H1 (cell line): Measurements from ENCODE around the gene SLC25A21. TPM values are rescaled to one million over a fixed set of nuclear protein-coding genes. Genes with fewer than 3 reads are reported as not detected.

Experiments
- CTCF ChIA-PET: fragments of 300-600 bp; sonication (Branson Sonifier 250); formaldehyde crosslinking; loops from one replicate; lab custom pipeline; 2021; ENCODE audit not compliant: partially characterized antibody; lab: Charles Lee
- POLR2A ChIA-PET: fragments of 300-600 bp; sonication (Branson Sonifier 250); formaldehyde crosslinking; loops from one replicate; lab custom pipeline; 2021; ENCODE audit warnings: inconsistent platforms; ENCODE audit not compliant: partially characterized antibody; lab: Charles Lee
- DNase-seq, 2 experiments: peaks; one replicate each; pipeline versions ENCODE4 v3.0.0 to v3.0.0-alpha.2; 2010 to 2022; ENCODE audit warnings: low spot score in 2 of 2, low read depth in 1 of 2, mixed read lengths in 1 of 2
- FAIRE-seq: peaks from 2 replicates; lab custom pipeline; 2011; peaks lifted over from hg19 to GRCh38; lab: Jason Lieb, UNC
- H2AFZ ChIP-seq: 2 replicates; pipeline ENCODE4 v1.8.1; 2012; ENCODE audit warnings: low read length, inconsistent platforms
- H2AK5ac ChIP-seq: 2 replicates; pipeline ENCODE4 v1.6.1; 2013; ENCODE audit warnings: low read depth, low read length
- H2BK120ac ChIP-seq: replicated peaks from 2 replicates; pipeline ENCODE3; 2013; ENCODE audit warnings: low read depth, low read length, inconsistent platforms
- H2BK12ac ChIP-seq: 2 replicates; pipeline ENCODE4 v1.6.1; 2013; ENCODE audit warnings: low read depth, low read length
- H2BK15ac ChIP-seq: 2 replicates; pipeline ENCODE4 v1.6.1; 2013; ENCODE audit warnings: low read length
- H2BK20ac ChIP-seq: 2 replicates; pipeline ENCODE4 v1.6.1; 2013; ENCODE audit warnings: low read length
- H2BK5ac ChIP-seq: 2 replicates; pipeline ENCODE4 v1.6.1; 2013; ENCODE audit warnings: low read depth, low read length
- H3K14ac ChIP-seq: 2 replicates; pipeline ENCODE4 v1.6.1; 2013; ENCODE audit warnings: inconsistent platforms; ENCODE audit not compliant: insufficient read length
- H3K18ac ChIP-seq: 2 replicates; pipeline ENCODE4 v1.6.1; 2013; ENCODE audit warnings: low read length; ENCODE audit errors: extremely low read depth
- H3K23ac ChIP-seq: 2 replicates; pipeline ENCODE4 v1.6.1; 2013; ENCODE audit warnings: inconsistent platforms; ENCODE audit not compliant: insufficient read length
- H3K23me2 ChIP-seq: 2 replicates; pipeline ENCODE4 v1.6.1; 2013; ENCODE audit warnings: low read depth, low read length
- H3K27ac ChIP-seq: 2 replicates; pipeline ENCODE4 v1.6.1; 2011; ENCODE audit warnings: low read depth, low read length, inconsistent platforms
- H3K27me3 ChIP-seq, 4 experiments: replicated peaks in 1 of 4; 1 replicate in 1 of 4; 2 replicates in 3 of 4; pipeline versions ENCODE4 v1.6.1 to v1.8.1; 2011 to 2013; ENCODE audit warnings: low read length in 3 of 4, mild to moderate bottlenecking in 3 of 4, inconsistent platforms in 2 of 4, mixed read lengths in 2 of 4, moderate library complexity in 1 of 4; ENCODE audit not compliant: control insufficient read depth in 3 of 4, insufficient read depth in 3 of 4; ENCODE audit errors: extremely low read depth in 1 of 4
- H3K36me3 ChIP-seq, 4 experiments: 2 replicates each; pipeline versions ENCODE4 v1.6.1 to v1.8.1; 2011 to 2013; ENCODE audit warnings: mild to moderate bottlenecking in 4 of 4, low read length in 3 of 4, moderate library complexity in 2 of 4, control low read depth in 1 of 4, inconsistent platforms in 1 of 4; ENCODE audit not compliant: insufficient read depth in 4 of 4, control insufficient read depth in 2 of 4
- H3K4ac ChIP-seq: replicated peaks from 2 replicates; pipeline ENCODE3; 2013; ENCODE audit warnings: low read length, low read depth, mixed read lengths, inconsistent platforms; ENCODE audit not compliant: insufficient read length
- H3K4me1 ChIP-seq, 4 experiments: replicated peaks in 1 of 4; 1 replicate in 1 of 4; 2 replicates in 3 of 4; pipeline versions ENCODE4 v1.6.1 to v1.8.1; 2011 to 2013; ENCODE audit warnings: low read length in 3 of 4, inconsistent platforms in 2 of 4, mixed read lengths in 1 of 4; ENCODE audit not compliant: insufficient read depth in 4 of 4, control insufficient read depth in 3 of 4
- H3K4me2 ChIP-seq, 2 experiments: 2 replicates each; pipeline versions ENCODE4 v1.6.1 to v1.8.1; 2011 to 2013; ENCODE audit warnings: low read depth in 2 of 2, low read length in 2 of 2, control low read depth in 1 of 2, inconsistent platforms in 1 of 2, mild to moderate bottlenecking in 1 of 2; ENCODE audit not compliant: insufficient read depth in 1 of 2
- H3K4me3 ChIP-seq, 4 experiments: fragments of 200-600, 300-600 bp in 1 of 4; sonication (generic), shearing (Covaris generic), sonication (Bioruptor Twin) in 1 of 4; 2 replicates each; pipeline versions ENCODE4 v1.5.1 to v1.8.1; 2011 to 2016; ENCODE audit warnings: low read length in 4 of 4, low read depth in 3 of 4, control low read depth in 2 of 4, inconsistent platforms in 2 of 4, mild to moderate bottlenecking in 2 of 4, mixed read lengths in 1 of 4, moderate library complexity in 1 of 4; ENCODE audit not compliant: insufficient read depth in 2 of 4; ENCODE audit errors: extremely low read depth in 1 of 4
- H3K56ac ChIP-seq: replicated peaks from 2 replicates; pipeline ENCODE3; 2013; ENCODE audit warnings: low read depth, mild to moderate bottlenecking, mixed read lengths, low read length, inconsistent platforms; ENCODE audit not compliant: insufficient read length
- H3K79me1 ChIP-seq: 2 replicates; pipeline ENCODE4 v1.6.1; 2013; ENCODE audit warnings: low read depth, low read length, control low read depth
- H3K79me2 ChIP-seq, 2 experiments: 2 replicates each; pipeline versions ENCODE4 v1.6.1 to v1.8.1; 2012 to 2013; ENCODE audit warnings: low read length in 2 of 2, mild to moderate bottlenecking in 2 of 2, inconsistent platforms in 1 of 2; ENCODE audit not compliant: insufficient read depth in 2 of 2, control insufficient read depth in 1 of 2
- H3K9ac ChIP-seq, 4 experiments: replicated peaks in 1 of 4; 1 replicate in 1 of 4; 2 replicates in 3 of 4; pipeline versions ENCODE4 v1.6.1 to v1.8.1; 2011 to 2013; ENCODE audit warnings: low read depth in 3 of 4, low read length in 3 of 4, control low read depth in 2 of 4, mild to moderate bottlenecking in 2 of 4, moderate library complexity in 2 of 4, inconsistent platforms in 1 of 4; ENCODE audit errors: extremely low read depth in 1 of 4
- H3K9me3 ChIP-seq, 2 experiments: 2 replicates each; pipeline versions ENCODE4 v1.6.1 to v1.8.1; 2012 to 2013; ENCODE audit warnings: mild to moderate bottlenecking in 2 of 2, moderate library complexity in 2 of 2, control low read depth in 1 of 2, inconsistent platforms in 1 of 2, low read depth in 1 of 2, low read length in 1 of 2, mixed read lengths in 1 of 2; ENCODE audit not compliant: insufficient read depth in 2 of 2
- H4K20me1 ChIP-seq, 2 experiments: replicated peaks in 1 of 2; 2 replicates each; pipeline versions ENCODE3 to v1.8.1; 2011 to 2013; ENCODE audit warnings: inconsistent platforms in 2 of 2, low read length in 2 of 2, mild to moderate bottlenecking in 1 of 2; ENCODE audit not compliant: insufficient read depth in 2 of 2, control insufficient read depth in 1 of 2
- H4K5ac ChIP-seq: 2 replicates; pipeline ENCODE4 v1.6.1; 2013; ENCODE audit warnings: low read length, low read depth, mixed read lengths, inconsistent platforms; ENCODE audit not compliant: insufficient read length
- H4K8ac ChIP-seq: 2 replicates; pipeline ENCODE4 v1.8.0; 2013; ENCODE audit warnings: mild to moderate bottlenecking, moderate library complexity, low read length, inconsistent platforms; ENCODE audit not compliant: insufficient read depth; ENCODE audit errors: extremely low read depth
- H4K91ac ChIP-seq: replicated peaks from 2 replicates; pipeline ENCODE3; 2013; ENCODE audit warnings: low read length, mixed read lengths, inconsistent platforms; ENCODE audit not compliant: insufficient read length
- ATF3 ChIP-seq: IDR thresholded peaks from 2 replicates; pipeline ENCODE4 v1.6.1; 2011; ENCODE audit warnings: low read depth, mild to moderate bottlenecking, low read length; ENCODE audit not compliant: insufficient read depth
- BACH1 ChIP-seq: IDR thresholded peaks from 2 replicates; pipeline ENCODE4 v1.6.1; 2012; ENCODE audit warnings: low read length, improper control_type of control experiment
- CHD1 ChIP-seq: IDR thresholded peaks from 2 replicates; pipeline ENCODE4 v1.6.1; 2012; ENCODE audit warnings: low read depth, low read length, improper control_type of control experiment
- CHD2 ChIP-seq: IDR thresholded peaks from 2 replicates; pipeline ENCODE4 v1.6.1; 2012; ENCODE audit warnings: low read length, improper control_type of control experiment
- CTBP2 ChIP-seq: IDR thresholded peaks from 2 replicates; pipeline ENCODE4 v1.7.0; 2011; ENCODE audit warnings: borderline replicate concordance, mild to moderate bottlenecking, moderate library complexity, mixed read lengths, low read length; ENCODE audit not compliant: insufficient read depth, insufficient read length
- FOSL1 ChIP-seq: IDR thresholded peaks from 2 replicates; pipeline ENCODE4 v1.6.1; 2011; ENCODE audit warnings: mild to moderate bottlenecking, low read depth, low read length, moderate library complexity; ENCODE audit not compliant: insufficient read depth
- HDAC6 ChIP-seq: IDR thresholded peaks from one replicate; pipeline ENCODE4 v1.7.1; 2012; ENCODE audit warnings: low read depth, mild to moderate bottlenecking, inconsistent platforms, low read length, moderate library complexity
- JUN ChIP-seq: IDR thresholded peaks from 2 replicates; pipeline ENCODE4 v1.6.1; 2011; ENCODE audit warnings: low read depth, mild to moderate bottlenecking, improper control_type of control experiment, low read length
- KDM4A ChIP-seq: IDR thresholded peaks from one replicate; pipeline ENCODE4 v1.7.1; 2012; ENCODE audit warnings: low read depth, mild to moderate bottlenecking, moderate library complexity, low read length, inconsistent platforms; ENCODE audit not compliant: severe bottlenecking
- POU5F1 ChIP-seq: IDR thresholded peaks from 2 replicates; pipeline ENCODE4 v1.6.1; 2011; ENCODE audit warnings: low read depth, mild to moderate bottlenecking, low read length, moderate library complexity
- SP4 ChIP-seq: IDR thresholded peaks from 2 replicates; pipeline ENCODE4 v1.6.1; 2012; ENCODE audit warnings: low read length, inconsistent platforms
- TAF7 ChIP-seq: optimal IDR thresholded peaks from 2 replicates; pipeline ENCODE3; 2011; ENCODE audit warnings: low read depth, mild to moderate bottlenecking, inconsistent platforms, low read length, moderate library complexity, borderline replicate concordance
- TEAD4 ChIP-seq: IDR thresholded peaks from 2 replicates; pipeline ENCODE4 v1.6.1; 2012; ENCODE audit warnings: low read depth, low read length, inconsistent platforms, mixed read lengths
- whole genome bisulfite sequencing, 2 experiments: shearing (Covaris generic) in 1 of 2; methylation state at CpG; one replicate each; pipeline versions ENCODE4 v1.1.6 to v1.1.7; 2013 to 2015; ENCODE audit warnings: low lambda C conversion rate in 2 of 2, mixed read lengths in 2 of 2, inconsistent platforms in 1 of 2, low coverage in 1 of 2, missing lambda C conversion rate in 1 of 2; ENCODE audit not compliant: insufficient replicate concordance in 2 of 2, insufficient coverage in 1 of 2, insufficient read length in 1 of 2; ENCODE audit errors: extremely low coverage in 1 of 2, missing lambda C conversion rate in 1 of 2; 5-methylcytosine and 5-hydroxymethylcytosine counted together
- polyA plus RNA-seq, 7 experiments: library from polyadenylated mRNA; depleted of rRNA in 3 of 7; stranded (reverse) in 5 of 7; unstranded in 2 of 7; fragments of >200 nt in 5 of 7; fragments of 200-250 nt in 2 of 7; gene quantifications; 1 replicate in 5 of 7; 2 replicates in 1 of 7; 4 replicates in 1 of 7; pipeline versions ENCODE4 v1.2.1 to v1.2.3, GENCODE V29; 2011 to 2013; ENCODE audit warnings: missing spikeins in 2 of 7, mixed read lengths in 2 of 7
- total RNA-seq: library from RNA; stranded (reverse); fragmentation: NEBNext Ultra II Directional; extraction: Animal tissue kit (Norgen Biotek cat#: 25700); gene quantifications from 2 replicates; pipeline ENCODE4 v1.2.1, GENCODE V29; 2021

The SLC25A21 gene
- total and polyA plus RNA-seq, 2 of the 8 experiments (the other 6 are each of a cell fraction or from before 2014, with no cell fraction given), result 6.9 to 15.7 TPM

- H3K79me1 ChIP-seq, result no peaks in the 10 kb centered on the region
- no peak overlapping the region for H2AFZ ChIP-seq
- DNase-seq (no peak), FAIRE-seq (no peak)
- no peak overlapping the region for H4K5ac ChIP-seq
- no peak overlapping the region for H2AK5ac ChIP-seq
- no peak overlapping the region for H3K4ac ChIP-seq
- no peak overlapping the region for H2BK20ac ChIP-seq
- no peak overlapping the region for H4K8ac ChIP-seq
- H3K27me3 ChIP-seq, result no peaks in the 10 kb centered on the region
- no peak overlapping the region for H3K56ac ChIP-seq
- peak overlapping the region in 1 of 2 experiments; percentile 17; a peak in 1 of 4 replicates for H3K4me2 ChIP-seq
- ChIA-PET POLR2A (no interaction called here), CTCF (interaction anchor here (1.3 kb wide), 1 partner anchor 14 kb away, joined by 4 read pairs; no protein-coding TSS in a partner anchor)
- no peaks in the 10 kb centered on the region; a peak in 1 of 8 replicates for H3K36me3 ChIP-seq
- no peak overlapping the region for H4K91ac ChIP-seq
- no peak overlapping the region for H3K9ac ChIP-seq
- H3K27ac ChIP-seq, result no peak overlapping the region
- WGBS, 2 experiments, result 78% methylated on average over 3 of the region's 3 CpGs; no CpG with 5 or more reads in 1 of the 2 experiments
- H3K18ac ChIP-seq, result no peak overlapping the region
- H3K23me2 ChIP-seq, result no peaks in the 10 kb centered on the region
- H2BK5ac ChIP-seq, result no peak overlapping the region
- H3K14ac ChIP-seq, result no peak overlapping the region
- H4K20me1 ChIP-seq, result no peaks in the 10 kb centered on the region
- H2BK15ac ChIP-seq, result no peak overlapping the region
- H2BK12ac ChIP-seq, result no peak overlapping the region
- H2BK120ac ChIP-seq, result no peak overlapping the region
- no peak overlapping the region for H3K4me3 ChIP-seq
- H3K9me3 ChIP-seq, result no peaks in the 10 kb centered on the region
- H3K23ac ChIP-seq, result no peak overlapping the region
- H3K4me1 ChIP-seq, result peaks cover 0 to 11% (median 6%) of the 10 kb centered on the region in 4 experiments; a peak in 2 of 7 replicates
- H3K79me2 ChIP-seq, result no peaks in the 10 kb centered on the region
- TF ChIP-seq TAF7 (no peak), TEAD4 (no peak), HDAC6 (no peak), ATF3 (no peak), FOSL1 (no peak), KDM4A (no peak), POU5F1 (no peak), CTBP2 (no peak), CHD2 (no peak), SP4 (no peak), BACH1 (no peak), JUN (no peak), CHD1 (no peak)
Observed at GRCh38 chr14:37037636-37038387, 134.6 kb downstream of the SLC25A21 start.
